ENCODE measurements around the gene ADAMTS12. TPM values are rescaled to one million over a fixed set of nuclear protein-coding genes. Genes with fewer than 3 reads are reported as not detected.

The ADAMTS12 gene
- total and polyA plus RNA-seq, 2 of the 8 experiments (the other 6 are each of a cell fraction or from before 2014, with no cell fraction given) = 6.4 to 12.8 TPM

GRCh38 chr5:33769196-33769595 lies 122.6 kb downstream of the ADAMTS12 start:
- Histone ChIP-seq H3K27me3 (replicated peaks in 1 of 4; ENCODE audit: control insufficient read depth in 3 of 4, extremely low read depth in 1 of 4, insufficient read depth in 3 of 4, low read length in 3 of 4) (no peaks in the 10 kb centered on the region), H3K18ac (ENCODE audit: extremely low read depth, low read length) (no peak overlapping the region), H4K8ac (ENCODE audit: extremely low read depth, insufficient read depth, low read length) (no peak overlapping the region), H3K36me3 (ENCODE audit: control insufficient read depth in 2 of 4, insufficient read depth in 4 of 4, low read length in 3 of 4) (no peaks in the 10 kb centered on the region), H3K23ac (ENCODE audit: insufficient read length) (no peak overlapping the region), H3K27ac (ENCODE audit: low read depth, low read length) (no peak overlapping the region), H3K9ac (replicated peaks in 1 of 4; ENCODE audit: extremely low read depth in 1 of 4, low read depth in 3 of 4, low read length in 3 of 4) (no peak overlapping the region), H3K79me2 (ENCODE audit: control insufficient read depth in 1 of 2, insufficient read depth in 2 of 2, low read length in 2 of 2) (no peaks in the 10 kb centered on the region), H3K4me3 (ENCODE audit: extremely low read depth in 1 of 4, insufficient read depth in 2 of 4, low read depth in 3 of 4, low read length in 4 of 4) (no peak overlapping the region), H2AFZ (ENCODE audit: low read length) (no peak overlapping the region), H4K20me1 (replicated peaks in 1 of 2; ENCODE audit: control insufficient read depth in 1 of 2, insufficient read depth in 2 of 2, low read length in 2 of 2) (no peaks in the 10 kb centered on the region), H4K5ac (ENCODE audit: insufficient read length, low read depth, low read length) (no peak overlapping the region), H3K56ac (replicated peaks; ENCODE audit: insufficient read length, low read depth, low read length) (no peak overlapping the region), H2BK120ac (replicated peaks; ENCODE audit: low read depth, low read length) (no peak overlapping the region), H3K23me2 (ENCODE audit: low read depth, low read length) (no peaks in the 10 kb centered on the region), H2BK15ac (ENCODE audit: low read length) (no peak overlapping the region), H2BK5ac (ENCODE audit: low read depth, low read length) (no peak overlapping the region), H3K14ac (ENCODE audit: insufficient read length) (no peak overlapping the region), H3K4me2 (ENCODE audit: insufficient read depth in 1 of 2, low read depth in 2 of 2, low read length in 2 of 2) (no peak overlapping the region), H4K91ac (replicated peaks; ENCODE audit: insufficient read length, low read length) (no peak overlapping the region), H3K4ac (replicated peaks; ENCODE audit: insufficient read length, low read depth, low read length) (no peak overlapping the region), H3K79me1 (ENCODE audit: low read depth, low read length) (no peaks in the 10 kb centered on the region), H2AK5ac (ENCODE audit: low read depth, low read length) (no peak overlapping the region), H2BK12ac (ENCODE audit: low read depth, low read length) (no peak overlapping the region), H3K9me3 (ENCODE audit: insufficient read depth in 2 of 2, low read depth in 1 of 2, low read length in 1 of 2) (no peaks in the 10 kb centered on the region), H2BK20ac (ENCODE audit: low read length) (no peak overlapping the region), H3K4me1 (replicated peaks in 1 of 4; ENCODE audit: control insufficient read depth in 3 of 4, insufficient read depth in 4 of 4, low read length in 3 of 4) (peaks cover 0 to 5% (median 3%) of the 10 kb centered on the region in 4 experiments; a peak in 4 of 7 replicates)
- TF ChIP-seq RAD21 (IDR thresholded peaks at IDR 0.05 in 1 of 2, conservative IDR thresholded peaks at IDR 0.05 in 1 of 2; ENCODE audit: low read depth in 2 of 2, low read length in 2 of 2) = no peak
- TF ChIP-seq CEBPB (IDR thresholded peaks at IDR 0.05; ENCODE audit: low read depth, low read length) = no peak
- no peak for TF ChIP-seq SP4 (IDR thresholded peaks at IDR 0.05; ENCODE audit: low read length)
- TF ChIP-seq POLR2AphosphoS5 (IDR thresholded peaks at IDR 0.05; ENCODE audit: low read depth, low read length) = no peak
- no peak for TF ChIP-seq BCL11A (IDR thresholded peaks at IDR 0.05; ENCODE audit: low read depth in 2 of 2, low read length in 2 of 2)
- TF ChIP-seq CREB1 (IDR thresholded peaks at IDR 0.05) = no peak
- TF ChIP-seq SP2 (IDR thresholded peaks at IDR 0.05; ENCODE audit: low read length) = no peak
- TF ChIP-seq ZNF274 (IDR thresholded peaks at IDR 0.05; ENCODE audit: borderline replicate concordance, extremely low read depth, low read length) = no peak
- no peak for TF ChIP-seq ASH2L (IDR thresholded peaks at IDR 0.05; ENCODE audit: low read length)
- no peak for TF ChIP-seq GABPA (IDR thresholded peaks at IDR 0.05; ENCODE audit: borderline replicate concordance, insufficient read depth, low read length)
- no peak for TF ChIP-seq SIN3A (conservative IDR thresholded peaks at IDR 0.05 in 1 of 2, IDR thresholded peaks at IDR 0.05 in 1 of 2; ENCODE audit: low read depth in 1 of 2, low read length in 2 of 2)
- no peak for TF ChIP-seq KDM1A (IDR thresholded peaks at IDR 0.05; ENCODE audit: borderline replicate concordance, low read length)
- FAIRE-seq = no peak
- ChIA-PET POLR2A (ENCODE audit: partially characterized antibody) (no interaction called here), CTCF (ENCODE audit: partially characterized antibody) (no interaction called here)
- 63% methylated on average over 2 of the region's 2 CpGs; no CpG with 5 or more reads in 1 of the 2 experiments for WGBS, 2 experiments (ENCODE audit: extremely low coverage in 1 of 2, insufficient coverage in 1 of 2, insufficient read length in 1 of 2, insufficient replicate concordance in 2 of 2, low coverage in 1 of 2, low lambda C conversion rate in 2 of 2, missing lambda C conversion rate in 1 of 2)
- no peak for DNase-seq (ENCODE audit: low read depth in 1 of 2, low spot score in 2 of 2)

Measured in H1 (cell line).